ENCODE data around the gene MAGI2. TPM values are rescaled to one million over a fixed set of nuclear protein-coding genes. Genes with fewer than 3 reads are reported as not detected.

MAGI2 gene
- total RNA-seq, 2 donors from 2014 or later = 10.3 to 19.2 TPM

GRCh38 chr7:79434867-79435266, 18.6 kb downstream of the MAGI2 start:
- Mint-ChIP-seq H3K36me3 (ENCODE audit: low read depth) (no peaks in the 10 kb centered on the region), H3K9me3 (no peaks in the 10 kb centered on the region), H3K27ac (no peak overlapping the region), H3K27me3 (ENCODE audit: insufficient read depth) (peaks cover 3% of the 10 kb centered on the region), H3K4me1 (no peaks in the 10 kb centered on the region), H3K4me3 (no peak overlapping the region)
- DNase-seq = no peak
- H3K36me3 ChIP-seq (ENCODE audit: control insufficient read depth, insufficient read depth, low read length) = no peaks in the 10 kb centered on the region
- H3K9me3 ChIP-seq (ENCODE audit: control insufficient read depth, low read length) = no peaks in the 10 kb centered on the region
- TF ChIP-seq, protein P1, sequence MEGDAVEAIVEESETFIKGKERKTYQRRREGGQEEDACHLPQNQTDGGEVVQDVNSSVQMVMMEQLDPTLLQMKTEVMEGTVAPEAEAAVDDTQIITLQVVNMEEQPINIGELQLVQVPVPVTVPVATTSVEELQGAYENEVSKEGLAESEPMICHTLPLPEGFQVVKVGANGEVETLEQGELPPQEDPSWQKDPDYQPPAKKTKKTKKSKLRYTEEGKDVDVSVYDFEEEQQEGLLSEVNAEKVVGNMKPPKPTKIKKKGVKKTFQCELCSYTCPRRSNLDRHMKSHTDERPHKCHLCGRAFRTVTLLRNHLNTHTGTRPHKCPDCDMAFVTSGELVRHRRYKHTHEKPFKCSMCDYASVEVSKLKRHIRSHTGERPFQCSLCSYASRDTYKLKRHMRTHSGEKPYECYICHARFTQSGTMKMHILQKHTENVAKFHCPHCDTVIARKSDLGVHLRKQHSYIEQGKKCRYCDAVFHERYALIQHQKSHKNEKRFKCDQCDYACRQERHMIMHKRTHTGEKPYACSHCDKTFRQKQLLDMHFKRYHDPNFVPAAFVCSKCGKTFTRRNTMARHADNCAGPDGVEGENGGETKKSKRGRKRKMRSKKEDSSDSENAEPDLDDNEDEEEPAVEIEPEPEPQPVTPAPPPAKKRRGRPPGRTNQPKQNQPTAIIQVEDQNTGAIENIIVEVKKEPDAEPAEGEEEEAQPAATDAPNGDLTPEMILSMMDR (conservative IDR thresholded peaks at IDR 0.05) = no peak
- H3K27ac ChIP-seq (ENCODE audit: low read depth, low read length) = no peak overlapping the region
- no peak overlapping the region for H3K9ac ChIP-seq (ENCODE audit: extremely low read depth, low read length, poor library complexity, severe bottlenecking)
- H3K27me3 ChIP-seq (ENCODE audit: control insufficient read depth, insufficient read depth, low read length, poor library complexity, severe bottlenecking) = no peaks in the 10 kb centered on the region
- 20 to 63% methylated on average over 1 of the region's 1 CpG for WGBS, 2 experiments (ENCODE audit: insufficient coverage in 1 of 2, insufficient read length in 1 of 2)
- no peak overlapping the region for H3K4me3 ChIP-seq (ENCODE audit: low read length)
- H3K4me1 ChIP-seq (ENCODE audit: control insufficient read depth, insufficient read depth, low read length) = no peaks in the 10 kb centered on the region

DNA sequence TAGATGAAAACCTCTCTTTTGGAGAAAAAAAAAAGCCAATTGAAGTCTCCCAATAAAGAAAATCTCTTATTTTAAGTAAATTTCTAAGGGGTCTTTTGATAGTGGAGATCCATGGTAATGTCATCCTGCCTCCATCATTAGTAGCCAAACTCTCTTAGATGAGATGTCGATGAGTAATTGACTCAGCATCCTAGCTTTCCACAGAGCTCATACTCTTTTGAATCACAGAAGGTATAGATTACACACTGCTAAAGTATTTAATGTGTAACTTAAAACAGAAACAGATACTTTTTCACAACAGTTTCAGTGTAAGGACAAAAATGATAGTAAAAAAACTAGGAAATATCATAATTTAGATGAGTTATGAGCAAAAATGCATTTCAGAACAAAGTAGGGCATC, 19.4 kb downstream of the MAGI2 start:
- peaks cover 3% of the 10 kb centered on the region for H3K27me3 Mint-ChIP-seq (ENCODE audit: insufficient read depth)
- WGBS, 2 experiments (ENCODE audit: insufficient coverage in 1 of 2, insufficient read length in 1 of 2) = 94% methylated on average over 1 of the region's 1 CpG; no CpG with 5 or more reads in 1 of the 2 experiments
- Histone ChIP-seq H3K9ac (ENCODE audit: extremely low read depth, low read length, poor library complexity, severe bottlenecking) (no peak overlapping the region), H3K27me3 (ENCODE audit: control insufficient read depth, insufficient read depth, low read length, poor library complexity, severe bottlenecking) (no peaks in the 10 kb centered on the region), H3K9me3 (ENCODE audit: control insufficient read depth, low read length) (no peaks in the 10 kb centered on the region), H3K4me1 (ENCODE audit: control insufficient read depth, insufficient read depth, low read length) (no peaks in the 10 kb centered on the region), H3K4me3 (ENCODE audit: low read length) (no peak overlapping the region), H3K36me3 (ENCODE audit: control insufficient read depth, insufficient read depth, low read length) (no peaks in the 10 kb centered on the region), H3K27ac (ENCODE audit: low read depth, low read length) (no peak overlapping the region)
- no peaks in the 10 kb centered on the region for H3K9me3 Mint-ChIP-seq
- no peak overlapping the region for H3K4me3 Mint-ChIP-seq
- TF ChIP-seq, protein P1 (conservative IDR thresholded peaks at IDR 0.05) = no peak
- no peak overlapping the region for H3K27ac Mint-ChIP-seq
- no peaks in the 10 kb centered on the region for H3K4me1 Mint-ChIP-seq
- no peak for DNase-seq
- H3K36me3 Mint-ChIP-seq (ENCODE audit: low read depth) = no peaks in the 10 kb centered on the region

- Mint-ChIP-seq H3K4me3 (no peak overlapping the region), H3K36me3 (ENCODE audit: low read depth) (no peaks in the 10 kb centered on the region), H3K9me3 (no peaks in the 10 kb centered on the region), H3K27me3 (ENCODE audit: insufficient read depth) (peaks cover 4% of the 10 kb centered on the region), H3K4me1 (no peaks in the 10 kb centered on the region), H3K27ac (no peak overlapping the region)
- Histone ChIP-seq H3K27ac (ENCODE audit: low read depth, low read length) (no peak overlapping the region), H3K4me3 (ENCODE audit: low read length) (no peak overlapping the region), H3K9me3 (ENCODE audit: control insufficient read depth, low read length) (no peaks in the 10 kb centered on the region), H3K27me3 (ENCODE audit: control insufficient read depth, insufficient read depth, low read length, poor library complexity, severe bottlenecking) (no peaks in the 10 kb centered on the region), H3K36me3 (ENCODE audit: control insufficient read depth, insufficient read depth, low read length) (no peaks in the 10 kb centered on the region), H3K4me1 (ENCODE audit: control insufficient read depth, insufficient read depth, low read length) (no peaks in the 10 kb centered on the region), H3K9ac (ENCODE audit: extremely low read depth, low read length, poor library complexity, severe bottlenecking) (no peak overlapping the region)
- TF ChIP-seq, protein P1 (conservative IDR thresholded peaks at IDR 0.05) = no peak
- DNase-seq = no peak
- WGBS, 2 experiments (ENCODE audit: insufficient coverage in 1 of 2, insufficient read length in 1 of 2) = 96% methylated on average over 2 of the region's 2 CpGs; no CpG with 5 or more reads in 1 of the 2 experiments
Observed at GRCh38 chr7:79430391-79430790, 23.1 kb downstream of the MAGI2 start.
